Ecto neural progenitor cell (in vitro differentiated cells): ENCODE measurements around the gene TMEM163.
"Not testable (repeated sequence)": the region's sequence is repeated elsewhere in the genome, so short reads cannot be mapped to it uniquely, and the experiment has no call there.

Experiments
- DNase-seq: peaks from one replicate; pipeline ENCODE4 v3.0.0-alpha.2; 2018; ENCODE audit warnings: low spot score

The TMEM163 gene

GRCh38 chr2:134718817-134719814 is at the start of gene TMEM163:
Gene TMEM163 (minus strand): TSS chr2:134719000.
- peak; percentile 69 for DNase-seq

- DNase-seq = no peak
Measured at GRCh38 chr2:134766583-134766982, 47.8 kb upstream of the TMEM163 start.

GRCh38 chr2:134765987-134766386 is 47.2 kb upstream of the TMEM163 start:
- DNase-seq = no peak

GRCh38 chr2:134764164-134764563 is 45.4 kb upstream of the TMEM163 start:
- no peak for DNase-seq

- no peak for DNase-seq
Measured at GRCh38 chr2:134763164-134763710, 44.4 kb upstream of the TMEM163 start.

- no peak for DNase-seq
Measured at GRCh38 chr2:134762508-134762907, 43.7 kb upstream of the TMEM163 start.

DNA sequence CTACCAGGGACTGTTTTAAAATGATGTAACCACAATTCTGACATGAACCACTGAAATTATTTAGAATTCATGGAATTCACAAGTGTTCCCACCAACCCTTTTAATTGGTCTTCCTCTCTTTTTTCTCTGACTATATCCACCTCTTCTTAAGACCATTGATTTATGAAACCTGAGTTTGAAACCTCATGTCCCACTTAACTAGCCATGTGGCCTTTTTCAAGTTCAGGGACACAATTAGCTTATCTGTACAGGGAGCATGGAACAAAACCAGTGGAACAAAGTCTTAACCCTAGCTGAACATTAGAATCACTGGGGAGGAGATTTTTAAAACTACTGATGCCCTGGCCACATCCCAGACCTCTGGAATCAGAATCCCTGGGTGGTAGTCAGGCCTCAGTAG is 41.6 kb upstream of the TMEM163 start:
- DNase-seq = no peak

GRCh38 chr2:134758633-134759032 is 39.8 kb upstream of the TMEM163 start:
- DNase-seq = no peak

- not testable (repeated sequence) for DNase-seq
Measured at GRCh38 chr2:134751981-134752380, 33.2 kb upstream of the TMEM163 start.

- DNase-seq = no peak
Measured at GRCh38 chr2:134745546-134745945, 26.7 kb upstream of the TMEM163 start.

DNA sequence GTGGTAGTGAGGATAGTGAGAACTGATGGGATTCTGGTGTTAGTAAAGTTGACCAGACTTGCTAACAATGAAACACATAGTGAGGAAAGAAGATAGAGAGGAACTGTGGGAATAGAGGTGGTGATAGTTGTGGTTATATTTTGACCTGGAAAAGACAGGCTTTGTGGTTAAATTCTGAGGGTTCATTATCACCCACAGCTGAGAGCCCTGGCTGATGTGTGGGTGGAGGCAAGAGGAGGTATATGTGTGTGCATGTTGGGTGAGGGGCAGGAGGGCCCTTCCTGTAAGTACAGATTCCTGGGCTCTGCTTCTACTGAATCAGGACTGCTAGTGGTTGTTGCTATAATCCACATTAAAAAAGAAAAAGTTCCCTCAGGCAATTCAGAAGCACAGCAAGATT is 26.2 kb upstream of the TMEM163 start:
- no peak for DNase-seq

GRCh38 chr2:134739879-134740301 is 21.1 kb upstream of the TMEM163 start:
- no peak for DNase-seq

- no peak for DNase-seq
Measured at GRCh38 chr2:134739236-134739878, 20.6 kb upstream of the TMEM163 start.

GRCh38 chr2:134738141-134738870 is 19.5 kb upstream of the TMEM163 start:
- DNase-seq = no peak

GRCh38 chr2:134737671-134738070 is 18.9 kb upstream of the TMEM163 start:
- no peak for DNase-seq

- no peak for DNase-seq
Measured at GRCh38 chr2:134736167-134736880, 17.5 kb upstream of the TMEM163 start.

- DNase-seq = no peak
Measured at GRCh38 chr2:134728163-134728562, 9.4 kb upstream of the TMEM163 start.

DNA sequence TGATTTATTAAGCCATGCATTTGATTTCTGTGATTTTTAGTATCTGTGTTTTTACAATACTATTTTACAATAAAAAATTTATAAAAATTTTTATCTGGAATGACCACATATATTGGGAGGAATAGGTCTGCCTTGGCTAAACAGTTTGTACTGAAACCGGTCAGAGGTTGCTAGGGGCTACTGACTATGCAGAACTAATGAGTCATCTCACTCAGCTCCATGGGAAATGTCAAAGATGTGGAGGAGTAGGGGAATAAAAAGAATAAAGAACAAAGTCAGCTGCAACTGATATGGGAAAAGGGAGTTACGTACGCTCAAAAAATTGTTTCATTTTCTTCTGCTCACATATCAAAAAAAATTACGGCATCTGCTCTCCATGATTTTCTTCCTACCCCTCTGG is 8.6 kb upstream of the TMEM163 start:
- no peak for DNase-seq

DNA sequence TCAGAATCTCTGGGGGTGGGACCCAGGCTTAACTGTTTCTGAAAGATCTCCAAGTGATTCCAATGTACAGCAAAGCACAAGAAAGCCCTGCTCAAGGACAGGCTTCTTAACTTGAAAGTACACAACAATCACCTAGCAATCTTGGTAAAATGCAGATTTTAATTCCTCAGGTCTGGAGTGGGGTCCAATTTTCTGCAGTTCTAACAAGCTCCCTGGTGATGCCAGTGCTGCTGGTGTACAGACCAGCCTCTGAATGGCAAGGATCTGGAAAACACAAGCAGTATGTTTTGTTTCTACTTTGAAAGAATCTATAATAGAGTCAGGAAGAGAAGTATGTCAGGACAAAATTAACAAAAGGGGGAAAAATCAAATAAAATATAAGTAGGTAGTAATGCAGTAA is 7.8 kb upstream of the TMEM163 start:
- DNase-seq = no peak

DNA sequence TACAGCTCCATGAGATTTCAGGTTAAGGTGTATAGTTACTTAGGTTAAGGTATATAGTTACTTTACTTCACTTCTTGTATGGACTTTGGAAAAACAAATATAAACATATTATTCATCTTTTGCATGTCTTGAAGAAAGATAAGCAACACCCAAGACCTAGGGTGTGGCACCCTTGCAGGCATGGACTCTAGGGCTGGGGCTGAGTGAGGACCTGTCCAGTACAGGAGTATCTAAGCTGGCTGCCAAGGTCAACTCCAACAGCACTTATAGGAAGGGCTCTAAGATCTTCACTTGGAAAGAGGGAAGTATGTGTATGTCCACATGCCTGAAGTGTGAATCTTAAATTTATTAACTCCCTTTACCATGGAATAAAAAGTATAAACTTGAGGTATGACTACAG is 7.1 kb upstream of the TMEM163 start:
- DNase-seq = no peak

- no peak for DNase-seq
Measured at GRCh38 chr2:134724341-134724740, 5.5 kb upstream of the TMEM163 start.

- DNase-seq = not testable (repeated sequence)
Measured at GRCh38 chr2:134723742-134724141, 4.9 kb upstream of the TMEM163 start.
